Mesenchymal stem cell (in vitro differentiated cells and primary cell): ENCODE data around the gene GLI2.
A peak's percentile ranks its signal among the peaks of the same experiment; 100 is the strongest.

Experiments used
- DNase-seq: peaks from one replicate; pipeline ENCODE4 v3.0.0-alpha.2; 2013
- H2AFZ ChIP-seq: one replicate; pipeline ENCODE4 v1.6.1; 2013; ENCODE audit warnings: low read depth, mild to moderate bottlenecking, control low read depth, inconsistent platforms, low read length, moderate library complexity
- H2AK5ac ChIP-seq: 2 replicates; pipeline ENCODE4 v1.6.1; 2013; ENCODE audit warnings: low read length, moderate library complexity, mild to moderate bottlenecking, inconsistent platforms; ENCODE audit not compliant: severe bottlenecking
- H2BK120ac ChIP-seq: one replicate; pipeline ENCODE4 v1.6.1; 2013; ENCODE audit warnings: low read depth, mild to moderate bottlenecking, inconsistent platforms, low read length, moderate library complexity
- H2BK12ac ChIP-seq, 2 experiments: one replicate each; pipeline ENCODE4 v1.6.1; 2013; ENCODE audit warnings: inconsistent platforms in 2 of 2, low read length in 2 of 2, mild to moderate bottlenecking in 2 of 2, moderate library complexity in 2 of 2, control low read depth in 1 of 2
- H2BK15ac ChIP-seq: one replicate; pipeline ENCODE4 v1.6.1; 2013; ENCODE audit warnings: mild to moderate bottlenecking, low read depth, inconsistent platforms; ENCODE audit not compliant: poor library complexity, severe bottlenecking
- H2BK5ac ChIP-seq: 2 replicates; pipeline ENCODE4 v1.6.1; 2013; ENCODE audit warnings: low read depth, mild to moderate bottlenecking, low read length, control low read depth, inconsistent platforms; ENCODE audit not compliant: poor library complexity, severe bottlenecking
- H3K14ac ChIP-seq, 2 experiments: one replicate each; pipeline ENCODE4 v1.6.1; 2013; ENCODE audit warnings: inconsistent platforms in 2 of 2, low read length in 2 of 2, control low read depth in 1 of 2, mild to moderate bottlenecking in 1 of 2, moderate library complexity in 1 of 2
- H3K18ac ChIP-seq, 2 experiments: one replicate each; pipeline ENCODE4 v1.6.1; 2013; ENCODE audit warnings: inconsistent platforms in 2 of 2, low read length in 2 of 2, control low read depth in 1 of 2, low read depth in 1 of 2, mild to moderate bottlenecking in 1 of 2
- H3K23ac ChIP-seq, 2 experiments: one replicate each; pipeline ENCODE4 v1.6.1; 2013; ENCODE audit warnings: inconsistent platforms in 2 of 2, low read length in 2 of 2, mild to moderate bottlenecking in 2 of 2, moderate library complexity in 2 of 2, control low read depth in 1 of 2
- H3K27ac ChIP-seq: 2 replicates; pipeline ENCODE4 v1.5.1; 2013; ENCODE audit warnings: mild to moderate bottlenecking, moderate library complexity, low read length, control low read depth, inconsistent platforms; ENCODE audit not compliant: poor library complexity, severe bottlenecking
- H3K27me3 ChIP-seq, 2 experiments: 2 replicates each; pipeline versions ENCODE4 v1.6.1 to v1.7.0; 2013; ENCODE audit warnings: low read length in 2 of 2, mild to moderate bottlenecking in 2 of 2, moderate library complexity in 2 of 2, control low read depth in 1 of 2, inconsistent platforms in 1 of 2; ENCODE audit not compliant: control insufficient read depth in 1 of 2, insufficient read depth in 1 of 2
- H3K36me3 ChIP-seq, 2 experiments: 2 replicates each; pipeline versions ENCODE4 v1.6.1 to v1.7.0; 2013; ENCODE audit warnings: low read length in 2 of 2, control low read depth in 1 of 2, inconsistent platforms in 1 of 2, low read depth in 1 of 2, mild to moderate bottlenecking in 1 of 2; ENCODE audit not compliant: insufficient read depth in 2 of 2, control insufficient read depth in 1 of 2
- H3K4ac ChIP-seq, 2 experiments: one replicate each; pipeline ENCODE4 v1.6.1; 2013; ENCODE audit warnings: inconsistent platforms in 2 of 2, low read length in 2 of 2, mild to moderate bottlenecking in 2 of 2, moderate library complexity in 2 of 2, control low read depth in 1 of 2, low read depth in 1 of 2
- H3K4me1 ChIP-seq: 2 replicates; pipeline ENCODE4 v1.6.1; 2013; ENCODE audit warnings: low read depth, low read length, control low read depth; ENCODE audit not compliant: control insufficient read depth, insufficient read depth
- H3K4me2 ChIP-seq: 2 replicates; pipeline ENCODE4 v1.6.1; 2013; ENCODE audit warnings: low read length, mild to moderate bottlenecking, inconsistent platforms; ENCODE audit not compliant: poor library complexity, severe bottlenecking
- H3K4me3 ChIP-seq, 2 experiments: 2 replicates each; pipeline versions ENCODE4 v1.5.1 to v1.7.0; 2013; ENCODE audit warnings: low read length in 2 of 2, mild to moderate bottlenecking in 2 of 2, control low read depth in 1 of 2, low read depth in 1 of 2; ENCODE audit not compliant: insufficient read depth in 1 of 2
- H3K79me1 ChIP-seq: replicated peaks from 2 replicates; pipeline ENCODE4 v1.6.1; 2013; ENCODE audit warnings: mild to moderate bottlenecking, control low read depth, low read length, inconsistent platforms; ENCODE audit not compliant: poor library complexity, severe bottlenecking
- H3K9ac ChIP-seq: 2 replicates; pipeline ENCODE4 v1.7.0; 2013; ENCODE audit warnings: mild to moderate bottlenecking, low read length, moderate library complexity
- H3K9me3 ChIP-seq: 2 replicates; pipeline ENCODE4 v1.7.0; 2013; ENCODE audit warnings: mild to moderate bottlenecking, low read length; ENCODE audit not compliant: control insufficient read depth
- H4K8ac ChIP-seq: one replicate; pipeline ENCODE4 v1.6.1; 2013; ENCODE audit warnings: inconsistent platforms, mild to moderate bottlenecking, low read length, moderate library complexity
- H4K91ac ChIP-seq: one replicate; pipeline ENCODE4 v1.6.1; 2013; ENCODE audit warnings: mild to moderate bottlenecking, low read length, inconsistent platforms
- WGBS: methylation state at CpG from one replicate; pipeline ENCODE4 v1.1.7; 2013; ENCODE audit warnings: mixed read lengths; 5-methylcytosine and 5-hydroxymethylcytosine counted together

Gene GLI2

GRCh38 chr2:120738786-120739437 lies 3.2 kb downstream of the GLI2 start:
- peak overlapping the region in 1 of 2 experiments; percentile 11 for H3K23ac ChIP-seq
- H4K8ac ChIP-seq = peak overlapping the region; percentile 47
- H3K14ac ChIP-seq = peak overlapping the region in 1 of 2 experiments; percentile 26
- H3K4me1 ChIP-seq = peaks cover 22% of the 10 kb centered on the region
- H3K27ac ChIP-seq = peak overlapping the region; percentile 67
- peak overlapping the region; percentile 90 for H2BK120ac ChIP-seq
- H3K18ac ChIP-seq = peak overlapping the region; percentile 76 to 85
- no peak overlapping the region for H2AFZ ChIP-seq
- H2BK12ac ChIP-seq = peak overlapping the region; percentile 49 to 70
- H3K4ac ChIP-seq = peak overlapping the region; percentile 77 to 96
- DNase-seq = peak; percentile 60
- H3K36me3 ChIP-seq = no peaks in the 10 kb centered on the region
- H3K79me1 ChIP-seq = peaks cover 15% of the 10 kb centered on the region
- H3K4me2 ChIP-seq = peak overlapping the region; percentile 50
- WGBS = 32% methylated on average over 8 of the region's 10 CpGs
- H3K9ac ChIP-seq = peak overlapping the region; percentile 85
- H2BK5ac ChIP-seq = no peak overlapping the region
- H3K27me3 ChIP-seq = no peaks in the 10 kb centered on the region
- no peaks in the 10 kb centered on the region for H3K9me3 ChIP-seq
- no peak overlapping the region for H3K4me3 ChIP-seq
- peak overlapping the region; percentile 56 for H2AK5ac ChIP-seq
- H2BK15ac ChIP-seq = peak overlapping the region; percentile 36
- peak overlapping the region; percentile 77 for H4K91ac ChIP-seq

- peak overlapping the region; percentile 77 to 96 for H3K4ac ChIP-seq
- 18% methylated on average over 4 of the region's 8 CpGs for WGBS
Measured at GRCh38 chr2:120739438-120740090, 3.9 kb downstream of the GLI2 start.

GRCh38 chr2:120740375-120740764 lies 4.7 kb downstream of the GLI2 start:
- Histone ChIP-seq H3K23ac (no peak overlapping the region), H4K91ac (no peak overlapping the region), H3K4me1 (peaks cover 18% of the 10 kb centered on the region), H3K27ac (peak overlapping the region; percentile 80), H3K36me3 (no peaks in the 10 kb centered on the region), H3K9me3 (no peaks in the 10 kb centered on the region), H3K14ac (no peak overlapping the region), H3K4ac (no peak overlapping the region), H3K4me2 (peak overlapping the region; percentile 91), H2BK120ac (no peak overlapping the region), H4K8ac (no peak overlapping the region), H2BK15ac (no peak overlapping the region), H2BK5ac (no peak overlapping the region), H3K4me3 (no peak overlapping the region), H3K79me1 (peaks cover 21% of the 10 kb centered on the region), H2AFZ (no peak overlapping the region), H3K9ac (peak overlapping the region; percentile 60), H3K18ac (peak overlapping the region in 1 of 2 experiments; percentile 98), H2BK12ac (peak overlapping the region in 1 of 2 experiments; percentile 29), H3K27me3 (no peaks in the 10 kb centered on the region), H2AK5ac (no peak overlapping the region)
- DNase-seq = no peak
- 6% methylated on average over 4 of the region's 8 CpGs for WGBS

More at GRCh38 chr2:120739438-120740090, 3.9 kb downstream of the GLI2 start:
- peak overlapping the region; percentile 77 for H4K91ac ChIP-seq
- H2BK5ac ChIP-seq = no peak overlapping the region
- H2BK120ac ChIP-seq = peak overlapping the region; percentile 90
- no peak overlapping the region for H2AFZ ChIP-seq
- H3K27me3 ChIP-seq = no peaks in the 10 kb centered on the region
- peaks cover 22% of the 10 kb centered on the region for H3K4me1 ChIP-seq
- peak overlapping the region; percentile 67 for H3K27ac ChIP-seq
- peak overlapping the region; percentile 70 for H4K8ac ChIP-seq
- peak; percentile 62 for DNase-seq
- H3K4me2 ChIP-seq = peak overlapping the region; percentile 50
- H3K14ac ChIP-seq = no peak overlapping the region
- H3K79me1 ChIP-seq = peaks cover 17% of the 10 kb centered on the region
- H3K9me3 ChIP-seq = no peaks in the 10 kb centered on the region
- H3K23ac ChIP-seq = peak overlapping the region in 1 of 2 experiments; percentile 64
- H3K36me3 ChIP-seq = no peaks in the 10 kb centered on the region
- peak overlapping the region; percentile 85 for H2BK15ac ChIP-seq
- H3K4me3 ChIP-seq = no peak overlapping the region
- peak overlapping the region; percentile 76 to 85 for H3K18ac ChIP-seq
- H3K9ac ChIP-seq = no peak overlapping the region
- H2BK12ac ChIP-seq = peak overlapping the region; percentile 49 to 92
- H2AK5ac ChIP-seq = peak overlapping the region; percentile 35
